Heart left ventricle (tissue), 13 donors: Measurements from ENCODE around the gene XPO6.

Source experiments
- CTCF ChIP-seq, 12 donors: fragments of 200-600 bp; sonication (generic) in 4 of 12; IDR thresholded peaks; one replicate each; pipeline versions ENCODE4 v1.5.0 to v1.8.0; 2018 to 2022; ENCODE audit warnings: antibody characterized with exemption in 12 of 12, mild to moderate bottlenecking in 5 of 12
- POLR2A ChIP-seq, 2 donors: fragments of 450-650 bp; IDR thresholded peaks; one replicate each; pipeline ENCODE4 v1.6.1; 2017; ENCODE audit warnings: antibody characterized with exemption in 2 of 2, mild to moderate bottlenecking in 2 of 2, moderate library complexity in 2 of 2
- donor health status: ischemic (EF 13 %, LVEDD 7.1; RV severe dilation, severe dysfunction).
- donor health status: DM: no; HTN: yes; CAD: no.
- donor health status: DM: no; HTN: no; CAD: no.
- donor health status: ischemic (EF 25% LVEDD 6.9; RV normal size, moderate dysfunction).
- donor health status: ischemic (EF 25% LVEDD 5.7; RV mildly dilated, moderate dysfunction).
- donor health status: ischemic (EF 35%, LVEDD 5.7; RV mildly dilated, moderate dysfunction).
- donor health status: nonischemic (EF 11% LVEDD 7.7; RV severe dilation, severe dysfunction).
- donor health status: DM: yes; HTN: yes; CAD: no.
- donor health status: PGD.
- donor health status: ischemic (EF 29% LVEDD 5.4; RV normal size, mild dysfunction).
- donor health status: nonischemic (EF 23%, LVEDD 6.1; RV moderate dilation, normal function).

DNA sequence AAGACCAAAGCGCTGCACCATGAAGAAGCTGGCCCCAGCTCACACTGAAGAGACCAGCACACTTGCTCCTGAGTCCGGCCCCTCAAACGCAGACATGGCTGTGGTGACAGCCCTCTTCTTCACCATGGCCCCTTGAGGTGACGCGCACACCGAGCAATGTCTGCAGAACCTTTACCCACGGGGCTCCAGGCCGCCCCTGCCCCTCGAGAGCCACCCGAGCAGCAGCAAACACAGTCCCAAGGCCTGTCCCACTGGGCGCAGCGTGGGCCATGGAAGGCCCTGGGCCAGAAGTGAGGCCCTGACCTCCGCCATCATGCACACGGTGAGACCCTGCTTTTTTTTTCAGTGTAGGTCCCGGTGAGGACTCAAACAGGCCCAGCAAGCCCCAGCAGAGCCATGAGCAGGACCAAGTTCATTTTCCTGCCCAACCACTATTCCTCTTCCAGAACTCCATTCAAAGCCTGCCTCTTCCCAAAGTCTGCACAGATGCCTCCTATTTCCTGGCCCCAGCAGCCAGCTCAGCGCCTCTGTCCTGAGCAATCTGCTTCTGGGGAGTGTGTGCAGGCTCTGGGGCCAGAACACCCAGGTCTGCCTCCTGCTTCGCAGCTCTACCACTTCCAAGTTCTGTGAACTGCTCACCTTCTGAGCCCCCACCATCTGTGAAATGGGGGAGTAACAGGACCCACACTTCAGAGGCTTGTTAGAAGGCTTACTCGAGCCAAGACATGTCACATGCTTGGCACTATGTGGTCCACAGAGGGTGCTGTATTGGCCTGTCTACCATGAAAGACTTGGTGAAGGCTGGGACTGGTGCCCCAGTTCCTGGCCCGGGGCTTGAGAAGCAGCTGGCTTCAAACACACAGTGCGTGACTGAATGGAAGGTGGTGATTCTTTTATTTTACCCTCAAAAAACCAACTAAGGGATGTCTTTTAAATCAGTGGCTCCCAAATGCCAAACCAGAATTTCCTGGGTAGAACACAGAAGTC lies 112.5 kb downstream of the XPO6 start:
- no peak for TF ChIP-seq POLR2A (IDR thresholded peaks at IDR 0.05)
- no peak for TF ChIP-seq CTCF (IDR thresholded peaks at IDR 0.05)
